K562 (cell line): ENCODE data around the gene MAP3K14. TPM values are rescaled to one million over a fixed set of nuclear protein-coding genes. Genes with fewer than 3 reads are reported as not detected.

Source experiments
- BCOR ChIP-seq: fragments of 450-650 bp; IDR thresholded peaks from 2 replicates; pipeline ENCODE4 v1.6.1; 2016
- CREB3L1 ChIP-seq: fragments of 450-650 bp; IDR thresholded peaks from 2 replicates; pipeline ENCODE4 v1.6.1; 2014; ENCODE audit warnings: low read depth, mild to moderate bottlenecking, moderate library complexity, borderline replicate concordance
- KDM5B ChIP-seq: fragments of 200-600 bp; sonication (generic); IDR thresholded peaks from 2 replicates; pipeline ENCODE4 v1.6.1; 2012; ENCODE audit warnings: low read depth, mild to moderate bottlenecking, moderate library complexity, low read length, control low read depth, inconsistent platforms; ENCODE audit not compliant: insufficient replicate concordance
- MECOM ChIP-seq: fragments of 250-450 bp; sonication (Bioruptor Pico); IDR thresholded peaks from 2 replicates; pipeline ENCODE4 v1.8.0; 2022; ENCODE audit warnings: inconsistent platforms
- RBM25 ChIP-seq: fragments of 200-400 bp; formaldehyde crosslinking; IDR thresholded peaks from 2 replicates; pipeline ENCODE4 v1.6.1; 2018; ENCODE audit warnings: low read length, low read depth, moderate library complexity; ENCODE audit not compliant: severe bottlenecking
- SMARCA5 ChIP-seq: fragments of 450-650 bp; IDR thresholded peaks from 2 replicates; pipeline ENCODE4 v1.6.1; 2016
- TSHZ1 ChIP-seq: fragments of 250-450 bp; sonication (Bioruptor Pico); IDR thresholded peaks from 2 replicates; pipeline ENCODE4 v1.4.0; 2020; ENCODE audit warnings: mild to moderate bottlenecking, moderate library complexity
- ZFP30 ChIP-seq: fragments of 250-450 bp; sonication (Bioruptor Pico); IDR thresholded peaks from 2 replicates; pipeline ENCODE4 v1.8.0; 2022; ENCODE audit warnings: moderate library complexity, mild to moderate bottlenecking, inconsistent platforms, borderline replicate concordance
- polyA plus RNA-seq, 8 experiments: library from polyadenylated mRNA; depleted of rRNA in 4 of 8; stranded (reverse) in 5 of 8; unstranded in 3 of 8; fragments of >200 nt; fragmentation: Nextera tagmentation in 2 of 8; fragmentation: Illumina TruSeq in 1 of 8; extraction: Ambion mirVana in 2 of 8; extraction: Trizol in 1 of 8; gene quantifications; 2 replicates each; pipeline versions ENCODE4 v1.2.1 to v1.2.3, GENCODE V29; 2011 to 2014; ENCODE audit warnings: inconsistent platforms in 1 of 8, missing spikeins in 1 of 8
- total RNA-seq, 7 experiments: library from RNA; depleted of rRNA in 6 of 7; stranded (reverse); fragments of >200 nt in 6 of 7; fragmentation: Illumina TruSeq in 2 of 7; extraction: Trizol in 2 of 7; gene quantifications; 2 replicates each; pipeline versions ENCODE4 v1.2.1 to v1.2.3, GENCODE V29; 2011 to 2021; ENCODE audit warnings: low replicate concordance in 1 of 7

The MAP3K14 gene
- total and polyA plus RNA-seq, 9 of the 15 experiments (the other 6 are each of a cell fraction or from before 2014, with no cell fraction given), result 0.45 to 8.7 (median 3.2) TPM

- TF ChIP-seq CREB3L1 (no peak), ZFP30 (CRISPR knock-in tag) (no peak), SMARCA5 (0 out of 2 replicates have a peak, but pooled peaks have one; percentile 64), KDM5B (no peak), BCOR (peak; percentile 81), TSHZ1 (CRISPR knock-in tag) (no peak), MECOM (CRISPR knock-in tag) (no peak), RBM25 (peak; percentile 48)
Observed at GRCh38 chr17:45366049-45366448, 49.2 kb upstream of the MAP3K14 start (continued).
